ENCODE data around the gene KIR2DL3.
"Not testable (repeated sequence)": the region's sequence is repeated elsewhere in the genome, so short reads cannot be mapped to it uniquely, and the experiment has no call there.

Gene KIR2DL3

DNA sequence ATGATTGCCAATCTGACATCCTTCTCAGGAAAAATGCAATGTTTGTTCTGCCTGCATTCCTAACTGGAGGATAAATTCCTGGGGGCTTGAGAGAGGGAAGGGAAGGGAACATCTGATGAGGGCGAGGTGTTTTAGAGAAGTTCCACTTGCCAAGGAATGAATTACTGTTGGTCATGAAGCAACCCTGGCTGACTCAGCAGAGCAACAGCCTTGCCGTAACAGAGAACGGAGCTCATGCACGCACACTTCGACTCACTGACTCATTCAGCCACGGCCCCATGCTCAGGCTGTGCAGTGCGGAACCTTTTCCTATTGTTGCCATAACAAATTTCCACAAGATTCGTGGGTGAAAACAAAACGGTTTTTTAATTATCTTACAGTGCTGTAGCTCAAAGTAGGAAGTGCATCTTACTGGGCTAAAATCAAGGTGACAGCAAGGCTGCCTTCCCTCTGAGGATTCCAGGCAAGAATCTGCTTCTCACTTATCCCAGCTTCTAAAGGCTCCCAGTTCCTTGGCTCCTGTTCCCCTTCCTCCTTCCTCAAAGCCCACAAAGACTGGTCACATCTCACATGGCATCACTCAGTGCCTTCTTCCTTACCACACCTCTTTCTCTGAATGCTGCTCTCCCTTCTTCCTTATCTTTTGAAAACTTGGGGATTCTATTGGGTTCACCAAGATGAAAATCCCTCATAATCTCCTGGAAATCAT, 9.5 kb downstream of the KIR2DL3 start:
- DNase-seq: not testable (repeated sequence)

GRCh38 chr19:54750276-54750675, 12.0 kb downstream of the KIR2DL3 start:
- DNase-seq: not testable (repeated sequence)

GRCh38 chr19:54756204-54757110, 18.1 kb downstream of the KIR2DL3 start:
- DNase-seq: not testable (repeated sequence)

- not testable (repeated sequence) for DNase-seq
These were observed 20.3 kb downstream of the KIR2DL3 start for GRCh38 chr19:54758577-54758976.

DNA sequence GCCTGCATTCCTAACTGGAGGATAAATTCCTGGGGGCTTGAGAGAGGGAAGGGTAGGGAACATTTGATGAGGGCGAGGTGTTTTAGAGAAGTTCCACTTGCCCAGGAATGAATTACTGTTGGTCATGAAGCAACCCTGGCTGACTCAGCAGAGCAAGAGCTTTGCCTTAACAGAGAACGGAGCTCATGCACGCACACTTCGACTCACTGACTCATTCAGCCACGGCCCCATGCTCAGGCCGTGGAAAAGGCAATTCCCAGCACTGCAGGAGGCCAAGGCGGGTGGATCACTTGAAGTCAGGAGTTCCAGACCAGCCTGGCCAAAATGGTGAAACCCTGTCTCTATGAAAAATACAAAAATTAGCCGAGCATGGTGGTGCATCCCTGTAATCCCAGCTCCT, 25.9 kb downstream of the KIR2DL3 start:
- DNase-seq: not testable (repeated sequence)

DNA sequence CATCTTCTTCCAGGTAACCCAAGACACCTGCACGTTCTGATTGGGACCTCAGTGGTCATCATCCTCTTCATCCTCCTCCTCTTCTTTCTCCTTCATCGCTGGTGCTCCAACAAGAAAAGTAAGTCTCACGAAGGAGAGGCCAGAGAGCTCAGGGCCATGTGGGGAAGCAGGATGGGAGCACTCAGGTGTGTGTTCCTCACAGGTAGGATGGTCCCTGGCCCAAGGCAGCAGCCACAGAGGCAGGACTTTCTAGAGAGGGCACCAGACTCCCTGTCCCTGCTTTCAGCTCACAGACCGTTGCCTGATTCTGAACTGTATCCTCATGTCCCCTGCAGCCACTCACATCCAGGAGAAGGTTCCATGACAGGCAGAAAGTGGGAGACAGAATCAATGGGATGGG, 28.2 kb downstream of the KIR2DL3 start:
- DNase-seq: not testable (repeated sequence)

DNA sequence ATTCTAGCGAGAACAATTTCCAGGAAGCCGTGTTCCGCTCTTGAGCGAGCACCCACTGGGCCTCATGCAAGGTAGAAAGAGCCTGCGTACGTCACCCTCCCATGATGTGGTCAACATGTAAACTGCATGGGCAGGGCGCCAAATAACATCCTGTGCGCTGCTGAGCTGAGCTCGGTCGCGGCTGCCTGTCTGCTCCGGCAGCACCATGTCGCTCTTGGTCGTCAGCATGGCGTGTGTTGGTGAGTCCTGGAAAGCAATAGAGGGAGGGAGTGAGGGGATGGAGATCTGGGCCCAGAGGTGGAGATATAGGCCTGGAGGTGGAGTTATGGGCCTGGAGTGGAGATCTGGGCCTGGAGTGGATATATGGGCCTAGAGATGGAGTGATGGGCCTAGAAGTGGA, 31.3 kb downstream of the KIR2DL3 start, which contains the start of gene KIR2DL1:
TSS of gene KIR2DL1 (plus strand) at position 148 of the 400 bp plus-strand sequence. CDS start at position 206, 58 bp downstream.
- DNase-seq: not testable (repeated sequence)

- not testable (repeated sequence) for DNase-seq
These were observed 32.2 kb downstream of the KIR2DL3 start for GRCh38 chr19:54770511-54770910.

GRCh38 chr19:54771018-54771960, 33.0 kb downstream of the KIR2DL3 start:
- not testable (repeated sequence) for DNase-seq

GRCh38 chr19:54772666-54773065, 34.4 kb downstream of the KIR2DL3 start:
- DNase-seq: not testable (repeated sequence)

- DNase-seq: not testable (repeated sequence)
These were observed 36.9 kb downstream of the KIR2DL3 start for GRCh38 chr19:54775095-54775815.

DNA sequence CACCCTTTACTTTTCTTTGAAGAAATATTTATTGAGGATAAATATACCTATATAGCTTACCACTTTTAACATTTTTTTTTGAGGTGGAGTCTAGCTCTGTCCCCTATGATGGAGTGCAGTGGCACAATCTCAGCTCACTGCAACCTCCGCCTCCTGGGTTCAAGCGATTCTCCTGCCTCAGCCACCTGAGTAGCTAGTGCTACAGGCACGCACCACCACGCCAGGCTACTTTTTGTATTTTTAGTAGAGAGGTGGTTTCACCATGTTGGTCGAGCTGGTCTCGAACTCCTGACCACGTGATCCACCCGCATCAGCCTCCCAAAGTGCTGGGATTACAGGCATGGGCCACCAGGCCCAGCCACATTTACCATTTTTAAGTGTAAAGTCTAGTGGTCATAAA, 37.5 kb downstream of the KIR2DL3 start:
- not testable (repeated sequence) for DNase-seq

GRCh38 chr19:54777851-54778250, 39.5 kb downstream of the KIR2DL3 start:
- not testable (repeated sequence) for DNase-seq

- not testable (repeated sequence) for DNase-seq
These were observed 40.6 kb downstream of the KIR2DL3 start for GRCh38 chr19:54778896-54779295.

- not testable (repeated sequence) for DNase-seq
These were observed 44.6 kb downstream of the KIR2DL3 start for GRCh38 chr19:54782916-54783315.

DNA sequence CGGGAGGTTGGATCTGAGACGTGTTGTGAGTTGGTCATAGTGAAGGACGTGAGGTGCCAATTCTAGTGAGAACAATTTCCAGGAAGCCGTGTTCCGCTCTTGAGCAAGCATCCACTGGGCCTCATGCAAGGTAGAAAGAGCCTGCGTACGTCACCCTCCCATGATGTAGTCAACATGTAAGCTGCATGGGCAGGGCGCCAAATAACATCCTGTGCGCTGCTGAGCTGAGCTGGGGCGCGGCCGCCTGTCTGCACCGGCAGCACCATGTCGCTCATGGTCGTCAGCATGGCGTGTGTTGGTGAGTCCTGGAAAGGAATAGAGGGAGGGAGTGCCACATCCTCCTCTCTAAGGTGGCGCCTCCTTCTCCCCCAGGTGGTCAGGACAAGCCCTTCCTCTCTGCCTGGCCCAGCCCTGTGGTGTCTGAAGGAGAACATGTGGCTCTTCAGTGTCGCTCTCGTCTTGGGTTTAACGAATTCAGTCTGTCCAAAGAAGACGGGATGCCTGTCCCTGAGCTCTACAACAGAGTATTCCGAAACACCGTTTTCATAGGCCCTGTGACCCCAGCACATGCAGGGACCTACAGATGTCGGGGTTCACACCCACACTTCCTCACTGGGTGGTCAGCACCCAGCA, 47.9 kb downstream of the KIR2DL3 start:
- DNase-seq: not testable (repeated sequence)

DNA sequence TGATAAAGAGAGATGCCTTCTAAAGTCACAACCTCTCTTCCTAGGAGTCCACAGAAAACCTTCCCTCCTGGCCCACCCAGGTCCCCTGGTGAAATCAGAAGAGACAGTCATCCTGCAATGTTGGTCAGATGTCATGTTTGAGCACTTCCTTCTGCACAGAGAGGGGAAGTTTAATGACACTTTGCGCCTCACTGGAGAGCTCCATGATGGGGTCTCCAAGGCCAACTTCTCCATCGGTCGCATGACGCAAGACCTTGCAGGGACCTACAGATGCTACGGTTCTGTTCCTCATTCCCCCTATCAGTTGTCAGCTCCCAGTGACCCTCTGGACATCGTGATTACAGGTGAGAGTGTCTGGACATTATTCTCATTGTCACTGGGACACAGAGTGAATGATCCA, 49.8 kb downstream of the KIR2DL3 start:
- DNase-seq: not testable (repeated sequence)

GRCh38 chr19:54790711-54791110, 52.4 kb downstream of the KIR2DL3 start:
- DNase-seq: no peak

DNA sequence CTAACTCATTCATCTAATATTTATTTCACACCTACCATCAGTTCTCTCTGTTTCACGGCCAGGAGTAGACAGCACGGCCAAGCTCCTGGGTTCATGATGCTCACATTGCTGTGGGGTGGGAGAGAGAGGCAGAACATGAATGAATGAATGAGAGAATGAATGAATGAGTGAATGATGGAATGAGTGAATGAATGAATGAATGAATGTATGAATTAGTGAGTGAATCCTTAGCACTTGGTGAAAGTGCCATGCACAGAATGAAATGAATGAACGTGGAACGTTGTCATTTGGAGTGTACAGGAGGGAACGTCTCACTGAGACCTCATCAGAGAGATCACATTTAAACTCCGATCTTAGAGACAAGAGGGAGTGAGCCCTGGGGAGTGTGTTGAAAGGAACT, 53.2 kb downstream of the KIR2DL3 start:
- DNase-seq: no peak

GRCh38 chr19:54792814-54793213, 54.5 kb downstream of the KIR2DL3 start:
- DNase-seq: no peak

- DNase-seq: no peak
These were observed 57.4 kb downstream of the KIR2DL3 start for GRCh38 chr19:54795758-54796157.
